AG09309 (cell line): Measurements from ENCODE around the gene TLR7.

ENCODE experiments used
- DNase-seq: peaks from one replicate; pipeline ENCODE4 v3.0.0-alpha.2; 2010; ENCODE audit warnings: low read depth
- H3K4me3 ChIP-seq: 2 replicates; pipeline ENCODE4 v1.5.1; 2011; ENCODE audit warnings: mild to moderate bottlenecking, low read depth, low read length, moderate library complexity; ENCODE audit not compliant: control insufficient read depth
- CTCF ChIP-seq: IDR thresholded peaks from 2 replicates; pipeline ENCODE4 v1.5.1; 2011; ENCODE audit warnings: mild to moderate bottlenecking, low read depth, low read length, inconsistent platforms; ENCODE audit not compliant: insufficient read depth, control insufficient read depth; ENCODE audit errors: missing control alignments

Gene TLR7

GRCh38 chrX:12843061-12843667, 23.7 kb upstream of the TLR7 start:
- TF ChIP-seq CTCF = no peak
- DNase-seq = no peak
- H3K4me3 ChIP-seq = no peak overlapping the region

- H3K4me3 ChIP-seq = no peak overlapping the region
- TF ChIP-seq CTCF = no peak
- no peak for DNase-seq
Observed at GRCh38 chrX:12843668-12844279, 23.1 kb upstream of the TLR7 start.

GRCh38 chrX:12844319-12844718, 22.6 kb upstream of the TLR7 start:
- TF ChIP-seq CTCF = no peak
- no peak overlapping the region for H3K4me3 ChIP-seq
- no peak for DNase-seq

GRCh38 chrX:12865359-12865758, 1.5 kb upstream of the TLR7 start:
- no peak for DNase-seq
- TF ChIP-seq CTCF = no peak
- no peak overlapping the region for H3K4me3 ChIP-seq

GRCh38 chrX:12867685-12868084, 813 bp downstream of the TLR7 start:
- no peak overlapping the region for H3K4me3 ChIP-seq
- no peak for TF ChIP-seq CTCF
- DNase-seq = no peak

- no peak for DNase-seq
- H3K4me3 ChIP-seq = no peak overlapping the region
- TF ChIP-seq CTCF = no peak
Observed at GRCh38 chrX:12868747-12869146, 1.9 kb downstream of the TLR7 start.

GRCh38 chrX:12871257-12871656, 4.4 kb downstream of the TLR7 start:
- no peak for TF ChIP-seq CTCF
- H3K4me3 ChIP-seq = no peak overlapping the region
- no peak for DNase-seq
